ENCODE results near the gene ITGB5. TPM values are rescaled to one million over a fixed set of nuclear protein-coding genes. Genes with fewer than 3 reads are reported as not detected.
A peak's percentile ranks its signal among the peaks of the same experiment; 100 is the strongest.

The ITGB5 gene
- total RNA-seq, 2 donors from 2014 or later = 262 to 329 TPM

DNA sequence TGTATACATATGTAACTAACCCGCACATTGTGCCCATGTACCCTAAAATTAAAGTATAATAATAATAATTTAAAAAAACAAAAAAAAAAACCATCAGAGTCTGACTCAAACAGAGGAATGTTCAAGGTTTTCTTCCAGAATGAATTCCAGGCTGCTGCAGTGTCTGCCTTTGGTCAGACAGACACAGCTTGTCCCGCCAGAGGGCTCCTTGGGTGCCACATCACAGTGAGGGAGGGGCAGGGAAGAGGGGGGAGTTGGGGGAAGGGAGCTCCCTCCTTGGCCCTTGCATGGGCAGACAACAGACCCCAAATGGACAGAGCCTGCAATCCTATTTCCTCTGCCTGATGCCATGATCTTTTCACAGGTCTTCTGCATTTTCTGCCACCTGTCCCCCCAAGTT is 36.5 kb downstream of the ITGB5 start:
- DNase-seq = no peak
- TF ChIP-seq, protein P1, sequence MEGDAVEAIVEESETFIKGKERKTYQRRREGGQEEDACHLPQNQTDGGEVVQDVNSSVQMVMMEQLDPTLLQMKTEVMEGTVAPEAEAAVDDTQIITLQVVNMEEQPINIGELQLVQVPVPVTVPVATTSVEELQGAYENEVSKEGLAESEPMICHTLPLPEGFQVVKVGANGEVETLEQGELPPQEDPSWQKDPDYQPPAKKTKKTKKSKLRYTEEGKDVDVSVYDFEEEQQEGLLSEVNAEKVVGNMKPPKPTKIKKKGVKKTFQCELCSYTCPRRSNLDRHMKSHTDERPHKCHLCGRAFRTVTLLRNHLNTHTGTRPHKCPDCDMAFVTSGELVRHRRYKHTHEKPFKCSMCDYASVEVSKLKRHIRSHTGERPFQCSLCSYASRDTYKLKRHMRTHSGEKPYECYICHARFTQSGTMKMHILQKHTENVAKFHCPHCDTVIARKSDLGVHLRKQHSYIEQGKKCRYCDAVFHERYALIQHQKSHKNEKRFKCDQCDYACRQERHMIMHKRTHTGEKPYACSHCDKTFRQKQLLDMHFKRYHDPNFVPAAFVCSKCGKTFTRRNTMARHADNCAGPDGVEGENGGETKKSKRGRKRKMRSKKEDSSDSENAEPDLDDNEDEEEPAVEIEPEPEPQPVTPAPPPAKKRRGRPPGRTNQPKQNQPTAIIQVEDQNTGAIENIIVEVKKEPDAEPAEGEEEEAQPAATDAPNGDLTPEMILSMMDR (conservative IDR thresholded peaks at IDR 0.05) = no peak
- H3K27me3 Mint-ChIP-seq (ENCODE audit: insufficient read depth) = no peaks in the 10 kb centered on the region
- peaks cover 4% of the 10 kb centered on the region for H3K4me1 ChIP-seq (ENCODE audit: control insufficient read depth, insufficient read depth, low read length)
- H3K36me3 Mint-ChIP-seq (ENCODE audit: low read depth) = peaks cover 72% of the 10 kb centered on the region
- H3K9ac ChIP-seq (ENCODE audit: extremely low read depth, low read length, poor library complexity, severe bottlenecking) = no peak overlapping the region
- H3K36me3 ChIP-seq (ENCODE audit: control insufficient read depth, insufficient read depth, low read length) = peaks cover 92% of the 10 kb centered on the region
- H3K27ac ChIP-seq (ENCODE audit: low read depth, low read length) = no peak overlapping the region
- no peak overlapping the region for H3K4me3 ChIP-seq (ENCODE audit: low read length)
- H3K27ac Mint-ChIP-seq = no peak overlapping the region
- H3K9me3 Mint-ChIP-seq = no peaks in the 10 kb centered on the region
- H3K9me3 ChIP-seq (ENCODE audit: control insufficient read depth, low read length) = no peaks in the 10 kb centered on the region
- 80% methylated on average over 1 of the region's 2 CpGs; no CpG with 5 or more reads in 1 of the 2 experiments for WGBS, 2 experiments (ENCODE audit: insufficient coverage in 1 of 2, insufficient read length in 1 of 2)
- H3K4me3 Mint-ChIP-seq = no peak overlapping the region
- H3K4me1 Mint-ChIP-seq = peaks cover 19% of the 10 kb centered on the region
- H3K27me3 ChIP-seq (ENCODE audit: control insufficient read depth, insufficient read depth, low read length, poor library complexity, severe bottlenecking) = no peaks in the 10 kb centered on the region

GRCh38 chr3:124850212-124850611 is 37.0 kb downstream of the ITGB5 start:
- peaks cover 4% of the 10 kb centered on the region for H3K4me1 ChIP-seq (ENCODE audit: control insufficient read depth, insufficient read depth, low read length)
- no peak overlapping the region for H3K27ac ChIP-seq (ENCODE audit: low read depth, low read length)
- H3K27me3 ChIP-seq (ENCODE audit: control insufficient read depth, insufficient read depth, low read length, poor library complexity, severe bottlenecking) = no peaks in the 10 kb centered on the region
- DNase-seq = no peak
- 94 to 100% methylated on average over 3 to 5 of the region's 6 CpGs for WGBS, 2 experiments (ENCODE audit: insufficient coverage in 1 of 2, insufficient read length in 1 of 2)
- H3K9ac ChIP-seq (ENCODE audit: extremely low read depth, low read length, poor library complexity, severe bottlenecking) = no peak overlapping the region
- no peaks in the 10 kb centered on the region for H3K9me3 ChIP-seq (ENCODE audit: control insufficient read depth, low read length)
- TF ChIP-seq, protein P1 (conservative IDR thresholded peaks at IDR 0.05) = no peak
- peak overlapping the region; percentile 19 for H3K27ac Mint-ChIP-seq
- H3K36me3 Mint-ChIP-seq (ENCODE audit: low read depth) = peaks cover 73% of the 10 kb centered on the region
- peaks cover 19% of the 10 kb centered on the region for H3K4me1 Mint-ChIP-seq
- no peaks in the 10 kb centered on the region for H3K9me3 Mint-ChIP-seq
- peaks cover 92% of the 10 kb centered on the region for H3K36me3 ChIP-seq (ENCODE audit: control insufficient read depth, insufficient read depth, low read length)
- no peak overlapping the region for H3K4me3 Mint-ChIP-seq
- H3K4me3 ChIP-seq (ENCODE audit: low read length) = no peak overlapping the region
- no peaks in the 10 kb centered on the region for H3K27me3 Mint-ChIP-seq (ENCODE audit: insufficient read depth)

DNA sequence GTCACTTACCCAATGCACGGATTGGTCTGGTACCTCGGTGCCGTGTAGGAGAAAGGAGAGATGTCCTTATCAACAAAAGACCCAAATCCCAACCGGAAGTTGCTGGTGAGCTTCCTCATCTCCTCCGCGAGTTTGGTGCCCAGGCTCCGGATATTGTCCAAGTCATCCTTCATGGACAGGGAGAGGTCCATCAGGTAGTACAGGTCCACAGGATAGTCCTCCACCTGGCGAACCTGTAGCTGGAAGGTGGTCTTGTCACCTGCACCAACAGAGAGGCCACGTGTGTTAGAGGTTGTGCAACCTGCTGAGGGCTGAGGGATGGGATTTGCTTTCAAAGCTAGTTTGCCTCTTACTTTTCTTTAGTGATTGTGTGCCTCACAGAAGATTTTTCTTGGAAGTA is 38.9 kb downstream of the ITGB5 start:
- H3K36me3 Mint-ChIP-seq (ENCODE audit: low read depth) = peaks cover 67% of the 10 kb centered on the region
- Histone ChIP-seq H3K27me3 (ENCODE audit: control insufficient read depth, insufficient read depth, low read length, poor library complexity, severe bottlenecking) (no peaks in the 10 kb centered on the region), H3K4me1 (ENCODE audit: control insufficient read depth, insufficient read depth, low read length) (peaks cover 4% of the 10 kb centered on the region), H3K9ac (ENCODE audit: extremely low read depth, low read length, poor library complexity, severe bottlenecking) (no peak overlapping the region), H3K27ac (ENCODE audit: low read depth, low read length) (no peak overlapping the region), H3K4me3 (ENCODE audit: low read length) (no peak overlapping the region), H3K9me3 (ENCODE audit: control insufficient read depth, low read length) (no peaks in the 10 kb centered on the region), H3K36me3 (ENCODE audit: control insufficient read depth, insufficient read depth, low read length) (peaks cover 89% of the 10 kb centered on the region)
- peaks cover 22% of the 10 kb centered on the region for H3K4me1 Mint-ChIP-seq
- no peak overlapping the region for H3K4me3 Mint-ChIP-seq
- no peaks in the 10 kb centered on the region for H3K9me3 Mint-ChIP-seq
- H3K27me3 Mint-ChIP-seq (ENCODE audit: insufficient read depth) = no peaks in the 10 kb centered on the region
- TF ChIP-seq, protein P1 (conservative IDR thresholded peaks at IDR 0.05) = no peak
- H3K27ac Mint-ChIP-seq = no peak overlapping the region
- DNase-seq = no peak
- 96 to 100% methylated on average over 2 to 9 of the region's 9 CpGs for WGBS, 2 experiments (ENCODE audit: insufficient coverage in 1 of 2, insufficient read length in 1 of 2)

Measured in endodermal cell (in vitro differentiated cells).